ENCODE results near the gene PNMT. TPM values are rescaled to one million over a fixed set of nuclear protein-coding genes. Genes with fewer than 3 reads are reported as not detected.

The PNMT gene
- total RNA-seq, 1 experiment from 2014 or later = not detected

DNA sequence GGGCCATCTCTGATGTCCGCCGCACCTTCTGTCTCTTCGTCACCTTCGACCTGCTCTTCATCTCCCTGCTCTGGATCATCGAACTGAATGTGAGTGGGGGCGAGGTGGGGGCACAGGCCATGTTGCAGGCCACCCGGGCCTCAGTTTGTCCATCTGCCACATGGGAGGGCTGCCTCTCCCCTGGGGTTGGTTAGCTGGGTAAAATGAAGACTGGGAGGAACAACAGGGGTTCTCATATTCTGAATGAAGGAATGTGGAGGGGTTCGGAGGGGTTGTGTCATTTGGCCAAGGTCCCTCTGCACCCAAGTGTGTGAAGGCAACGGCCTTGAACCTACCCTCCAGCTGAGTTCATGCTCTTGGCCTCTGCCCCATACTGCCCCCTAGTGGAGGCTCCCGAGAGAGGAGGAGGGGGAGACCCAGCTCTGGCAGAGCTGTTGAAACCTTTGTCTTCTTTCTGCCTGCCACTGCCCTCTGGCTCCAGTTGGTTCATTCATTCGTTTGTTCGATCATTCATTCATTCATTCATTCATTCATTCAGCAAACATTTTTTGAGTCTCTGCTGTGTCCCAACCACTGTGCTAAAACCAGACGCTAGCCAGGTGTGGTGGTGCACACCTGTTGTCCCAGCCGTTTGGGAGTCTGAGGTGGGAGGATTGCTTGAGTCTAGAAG, 14.5 kb upstream of the PNMT start:
- DNase-seq (ENCODE audit: low read depth) = peak; percentile 40

DNA sequence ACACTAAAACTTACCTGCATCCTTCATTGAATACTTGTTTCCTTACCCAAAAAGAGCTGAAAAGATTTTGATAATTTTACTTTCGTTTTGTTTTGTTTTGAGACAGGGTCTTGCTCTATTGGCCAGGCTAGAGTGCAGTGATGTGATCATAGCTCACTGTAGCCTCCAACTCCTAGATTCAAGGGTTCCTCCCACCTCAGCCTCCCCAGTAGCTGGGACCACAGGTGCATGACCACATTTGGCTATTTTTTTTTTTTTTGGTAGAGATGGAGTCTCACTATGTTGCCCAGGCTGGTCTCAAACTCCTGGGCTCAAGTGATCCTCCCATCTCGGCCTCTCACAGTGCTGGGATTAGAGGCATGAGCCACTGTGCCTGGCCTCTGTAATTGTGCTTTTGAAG, 13.1 kb upstream of the PNMT start:
- DNase-seq (ENCODE audit: low read depth) = no peak

DNA sequence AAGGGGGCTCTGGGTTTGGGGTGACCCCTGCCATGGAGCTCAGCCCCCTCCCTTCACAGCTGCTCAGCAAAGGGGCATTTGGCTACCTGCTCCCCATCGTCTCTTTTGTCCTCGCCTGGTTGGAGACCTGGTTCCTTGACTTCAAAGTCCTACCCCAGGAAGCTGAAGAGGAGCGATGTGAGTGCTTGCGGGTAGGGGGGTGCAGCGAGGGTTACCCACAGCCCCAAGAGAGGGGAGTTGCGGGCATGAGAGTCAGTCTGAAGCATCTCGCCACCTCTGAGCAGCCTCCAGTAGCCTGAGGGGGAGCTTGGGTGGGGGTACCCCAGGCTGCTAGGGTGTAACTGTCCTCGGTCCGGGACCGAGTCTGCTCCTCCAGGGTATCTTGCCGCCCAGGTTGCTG, 9.9 kb upstream of the PNMT start:
- no peak for DNase-seq (ENCODE audit: low read depth)

DNA sequence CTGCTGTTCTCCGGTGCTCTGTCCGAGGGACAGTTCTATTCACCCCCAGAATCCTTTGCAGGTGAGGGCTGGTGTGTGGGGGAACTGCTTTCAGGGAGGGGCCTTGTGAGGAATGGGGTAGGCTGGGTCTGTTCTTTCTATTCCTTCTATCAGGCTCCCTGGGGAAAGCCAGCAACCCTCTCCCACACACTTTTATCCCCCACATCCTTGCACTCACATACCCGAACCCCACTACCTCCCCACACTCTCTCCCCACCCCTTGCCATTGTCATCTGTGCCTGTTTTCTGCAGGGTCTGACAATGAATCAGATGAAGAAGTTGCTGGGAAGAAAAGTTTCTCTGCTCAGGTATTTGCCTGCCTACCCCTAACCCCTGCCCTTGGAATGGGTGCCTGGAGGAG, 9.5 kb upstream of the PNMT start:
- no peak for DNase-seq (ENCODE audit: low read depth)

DNA sequence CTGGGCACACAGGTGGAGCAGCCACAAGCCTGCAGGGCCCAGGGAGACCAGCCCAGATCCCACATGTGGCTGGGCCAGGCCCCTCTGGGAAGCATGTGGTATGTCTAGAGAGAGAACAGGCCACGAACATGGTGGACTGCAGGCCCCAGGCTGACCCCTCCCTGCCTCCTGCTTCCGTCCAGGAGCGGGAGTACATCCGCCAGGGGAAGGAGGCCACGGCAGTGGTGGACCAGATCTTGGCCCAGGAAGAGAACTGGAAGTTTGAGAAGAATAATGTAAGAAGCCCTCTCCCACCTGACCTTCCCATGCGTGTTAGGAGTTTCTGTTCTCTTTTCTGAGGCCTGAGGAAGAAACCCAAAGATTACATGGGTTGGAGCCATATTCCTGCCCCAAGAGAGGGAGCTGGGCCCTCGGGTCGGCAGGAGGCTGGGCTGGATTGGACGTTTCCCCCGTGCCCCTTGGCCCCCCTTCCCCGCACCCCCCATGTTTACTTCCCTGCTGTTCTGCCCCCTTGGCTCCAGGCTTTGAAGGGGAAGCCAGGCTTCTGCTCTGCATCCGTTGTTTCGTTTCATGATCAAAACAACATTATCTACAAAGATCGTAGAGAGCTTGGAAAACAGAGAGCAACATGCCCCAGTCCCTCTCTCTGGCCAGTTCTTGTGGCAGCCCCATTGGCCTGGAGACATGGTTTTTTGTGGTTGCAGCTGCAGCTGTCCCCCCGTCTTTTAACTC, 8.8 kb upstream of the PNMT start:
- DNase-seq (ENCODE audit: low read depth) = no peak

DNA sequence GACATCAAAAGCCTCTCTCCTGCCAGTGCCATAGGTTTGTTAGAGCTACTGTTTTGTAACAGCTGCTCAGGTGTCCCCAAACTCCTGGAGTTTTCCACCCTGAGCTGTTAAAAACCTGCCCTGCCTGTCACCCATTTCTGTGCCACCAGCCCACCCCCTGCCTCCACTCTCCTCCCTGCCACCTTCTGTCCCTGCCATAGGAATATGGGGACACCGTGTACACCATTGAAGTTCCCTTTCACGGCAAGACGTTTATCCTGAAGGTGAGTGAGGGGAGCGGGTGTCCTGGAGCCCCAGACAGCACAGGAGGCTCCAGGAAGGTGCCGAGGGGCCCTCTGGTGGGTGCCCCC, 8.3 kb upstream of the PNMT start:
- DNase-seq (ENCODE audit: low read depth) = no peak

DNA sequence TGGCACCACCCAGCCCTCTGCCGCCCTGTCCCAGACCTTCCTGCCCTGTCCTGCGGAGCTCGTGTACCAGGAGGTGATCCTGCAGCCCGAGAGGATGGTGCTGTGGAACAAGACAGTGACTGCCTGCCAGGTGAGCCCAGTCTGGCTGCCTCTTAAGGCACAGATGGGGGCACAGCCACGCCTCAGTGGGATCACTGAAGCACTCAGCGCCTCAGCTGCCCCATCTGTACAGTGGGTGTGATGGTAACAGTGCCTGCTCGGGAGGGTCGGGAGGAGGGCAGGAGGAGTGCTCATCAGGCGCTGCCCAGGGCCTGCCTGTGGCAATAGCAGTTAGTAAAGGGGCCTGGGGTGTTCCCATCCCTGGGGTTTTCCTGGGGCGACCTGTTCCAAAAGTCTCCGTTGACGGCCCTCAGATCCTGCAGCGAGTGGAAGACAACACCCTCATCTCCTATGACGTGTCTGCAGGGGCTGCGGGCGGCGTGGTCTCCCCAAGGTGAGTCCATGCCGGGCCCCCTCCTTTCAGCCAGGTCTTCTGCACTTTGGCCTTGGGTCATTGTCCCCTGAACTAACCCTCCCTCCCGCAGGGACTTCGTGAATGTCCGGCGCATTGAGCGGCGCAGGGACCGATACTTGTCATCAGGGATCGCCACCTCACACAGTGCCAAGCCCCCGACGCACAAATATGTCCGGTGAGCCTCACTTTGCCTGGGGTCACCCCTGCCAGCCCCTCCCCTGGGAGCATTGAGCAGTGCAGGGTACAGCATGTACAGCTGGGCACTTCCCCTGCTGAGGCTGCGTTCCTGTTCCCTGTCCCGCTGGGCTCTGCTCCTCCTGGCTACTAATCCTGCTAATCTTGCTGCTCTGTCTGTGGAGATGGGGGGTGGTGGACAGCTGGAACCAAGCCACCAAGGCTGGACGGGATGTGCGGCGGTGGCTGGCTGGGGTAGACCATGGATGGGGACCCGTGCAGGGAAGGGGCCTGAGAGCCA, 7.6 kb upstream of the PNMT start:
- no peak for DNase-seq (ENCODE audit: low read depth)

DNA sequence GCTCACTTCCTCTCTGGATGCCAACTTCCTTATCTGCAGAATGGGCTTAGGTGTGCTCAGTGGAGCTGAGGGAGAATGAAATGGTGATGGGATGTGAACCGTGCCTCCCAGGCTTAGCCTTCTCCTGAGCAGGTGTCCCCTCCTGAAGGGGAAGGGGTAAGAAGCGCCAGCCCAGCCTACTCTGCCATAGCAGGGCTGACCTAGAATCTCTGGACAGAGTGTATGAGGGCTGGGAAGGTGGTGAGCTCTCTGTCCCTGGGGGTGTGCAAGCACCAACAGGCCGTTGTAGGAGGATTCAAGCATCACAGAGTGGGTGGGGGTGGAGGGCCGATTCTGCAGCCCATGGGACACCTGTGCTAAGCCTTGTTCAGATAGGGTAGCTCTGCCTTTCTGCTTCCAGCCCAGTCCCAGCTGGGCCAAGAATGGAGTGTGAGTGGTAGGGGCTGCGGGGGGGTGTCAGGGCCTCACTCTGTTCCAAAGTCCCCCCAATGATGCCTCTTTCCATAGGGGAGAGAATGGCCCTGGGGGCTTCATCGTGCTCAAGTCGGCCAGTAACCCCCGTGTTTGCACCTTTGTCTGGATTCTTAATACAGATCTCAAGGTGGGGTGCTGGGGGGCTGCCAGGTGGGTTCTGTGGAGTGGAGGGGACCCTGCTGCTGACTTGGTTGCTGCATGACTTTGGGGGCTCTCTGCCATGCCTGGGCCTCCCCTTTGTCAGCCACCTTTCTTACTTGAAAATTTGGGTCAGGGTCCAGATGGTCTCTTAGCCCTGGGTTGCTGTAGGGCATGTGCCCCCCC, 6.3 kb upstream of the PNMT start:
- DNase-seq (ENCODE audit: low read depth) = no peak

DNA sequence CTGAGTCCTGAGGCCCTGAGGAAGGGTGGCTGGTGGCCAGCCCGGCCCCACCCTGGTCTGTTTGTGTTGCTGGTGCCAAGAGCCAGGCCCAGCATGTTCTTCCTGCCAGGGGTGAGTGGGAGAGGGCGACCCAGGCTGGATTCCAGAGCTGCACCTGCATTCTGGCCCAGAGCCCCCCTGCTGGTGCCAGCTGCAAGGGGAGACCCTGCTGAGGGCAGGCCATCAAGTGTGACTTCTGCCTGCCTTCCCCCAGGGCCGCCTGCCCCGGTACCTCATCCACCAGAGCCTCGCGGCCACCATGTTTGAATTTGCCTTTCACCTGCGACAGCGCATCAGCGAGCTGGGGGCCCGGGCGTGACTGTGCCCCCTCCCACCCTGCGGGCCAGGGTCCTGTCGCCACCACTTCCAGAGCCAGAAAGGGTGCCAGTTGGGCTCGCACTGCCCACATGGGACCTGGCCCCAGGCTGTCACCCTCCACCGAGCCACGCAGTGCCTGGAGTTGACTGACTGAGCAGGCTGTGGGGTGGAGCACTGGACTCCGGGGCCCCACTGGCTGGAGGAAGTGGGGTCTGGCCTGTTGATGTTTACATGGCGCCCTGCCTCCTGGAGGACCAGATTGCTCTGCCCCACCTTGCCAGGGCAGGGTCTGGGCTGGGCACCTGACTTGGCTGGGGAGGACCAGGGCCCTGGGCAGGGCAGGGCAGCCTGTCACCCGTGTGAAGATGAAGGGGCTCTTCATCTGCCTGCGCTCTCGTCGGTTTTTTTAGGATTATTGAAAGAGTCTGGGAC, 5.5 kb upstream of the PNMT start:
- DNase-seq (ENCODE audit: low read depth) = no peak

DNA sequence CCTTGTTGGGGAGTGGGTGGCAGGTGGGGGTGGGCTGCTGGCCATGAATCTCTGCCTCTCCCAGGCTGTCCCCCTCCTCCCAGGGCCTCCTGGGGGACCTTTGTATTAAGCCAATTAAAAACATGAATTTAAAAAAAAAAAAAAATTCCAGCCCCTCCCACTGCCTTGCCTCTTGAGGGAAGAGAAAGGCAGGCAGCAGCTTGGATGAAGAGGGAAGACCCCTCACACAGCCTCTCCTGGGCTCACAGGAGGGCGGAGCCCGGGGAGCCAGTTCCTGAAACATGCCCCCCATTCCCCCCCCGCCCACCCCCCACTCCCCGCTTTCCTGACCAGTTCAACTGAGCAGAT, 4.9 kb upstream of the PNMT start:
- no peak for DNase-seq (ENCODE audit: low read depth)

DNA sequence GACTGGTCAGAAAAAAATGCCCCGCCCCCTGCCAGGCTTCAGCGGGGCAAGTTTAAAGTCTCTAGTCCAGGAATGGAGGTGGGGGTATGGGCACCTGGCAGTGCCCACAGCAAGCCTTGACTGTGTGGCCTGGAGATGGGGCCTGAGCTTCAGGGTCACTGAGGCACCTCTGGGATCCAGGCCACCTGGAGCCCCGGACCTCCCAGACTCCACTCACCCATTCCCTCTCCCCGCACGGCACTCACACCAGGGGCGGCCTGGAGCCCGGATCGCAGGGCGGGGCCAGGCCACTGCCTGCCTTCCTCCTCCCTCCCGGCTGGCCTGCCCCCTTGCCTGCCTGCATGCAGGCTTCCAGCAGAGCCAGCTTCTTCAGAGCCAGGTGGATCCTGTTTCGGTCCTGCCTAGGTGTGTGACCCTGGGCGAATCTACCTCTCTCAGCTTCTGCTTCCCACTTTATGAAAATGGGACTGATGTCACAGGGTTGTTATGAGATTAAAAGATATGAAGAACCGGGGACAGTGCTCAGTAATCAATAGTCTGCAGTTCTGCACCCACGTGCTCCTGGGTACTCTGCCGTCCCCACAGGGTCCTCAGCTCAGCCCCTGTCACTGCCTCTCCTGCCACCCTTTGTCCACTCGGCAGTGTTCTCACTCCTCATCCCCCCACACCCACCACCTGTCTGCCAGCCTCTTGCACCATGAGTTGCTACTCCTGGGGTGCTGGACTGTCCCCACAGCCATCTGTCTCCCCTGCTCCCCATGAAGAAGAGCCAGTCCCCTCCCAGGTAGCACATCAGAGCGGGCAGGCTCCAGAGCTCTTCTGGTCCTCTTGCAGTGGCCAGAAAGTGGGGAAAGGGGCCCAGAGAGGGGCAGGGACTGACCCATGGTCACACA, 4.3 kb upstream of the PNMT start:
- DNase-seq (ENCODE audit: low read depth) = peak; percentile 62

DNA sequence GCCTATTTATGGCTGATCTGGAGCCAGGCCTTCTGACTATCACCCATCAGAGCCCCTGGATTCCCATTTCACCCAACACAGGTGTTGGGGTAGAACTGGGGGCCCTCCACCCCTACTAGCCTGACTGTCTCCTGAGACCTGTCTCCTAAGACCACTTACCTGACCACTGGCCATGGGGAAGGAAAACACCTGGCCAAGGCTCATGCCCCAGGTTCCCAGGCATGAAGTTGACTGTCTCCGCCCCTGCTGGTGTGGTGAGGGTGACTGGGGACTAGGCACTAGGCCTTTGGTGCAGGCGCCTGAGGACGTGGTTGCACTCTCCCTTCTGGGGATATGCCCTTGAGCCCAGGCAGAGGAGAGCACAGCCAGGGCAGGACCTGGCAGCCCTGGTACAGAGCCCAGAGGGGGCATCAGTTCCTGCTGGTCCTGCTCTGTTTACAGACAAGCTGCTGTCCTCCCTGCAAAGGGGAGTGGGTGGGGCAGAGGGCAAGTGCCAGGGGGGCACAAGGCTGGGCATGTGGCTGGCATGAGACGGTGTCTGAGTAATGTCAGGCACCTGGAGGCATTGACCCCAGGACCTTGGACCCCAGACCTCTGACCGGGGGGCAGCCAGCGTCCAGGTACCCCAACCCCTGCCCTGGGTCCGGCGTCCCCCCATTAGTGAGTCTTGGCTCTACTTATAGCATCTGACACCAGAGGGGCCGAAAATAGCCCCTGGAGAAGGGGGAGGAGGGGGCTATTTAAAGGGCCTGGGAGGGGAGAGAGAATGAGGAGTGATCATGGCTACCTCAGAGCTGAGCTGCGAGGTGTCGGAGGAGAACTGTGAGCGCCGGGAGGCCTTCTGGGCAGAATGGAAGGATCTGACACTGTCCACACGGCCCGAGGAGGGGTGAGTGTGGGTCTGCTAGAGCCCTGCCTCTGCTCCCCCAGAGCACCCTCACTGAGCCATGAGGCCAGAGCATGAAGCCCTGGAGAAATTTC, 3.4 kb upstream of the PNMT start, which contains the start of gene TCAP:
Gene TCAP (plus strand): TSS at position 769 of the 981 bp plus-strand sequence. CDS start 11 bp downstream, at position 780.
- DNase-seq (ENCODE audit: low read depth) = no peak

DNA sequence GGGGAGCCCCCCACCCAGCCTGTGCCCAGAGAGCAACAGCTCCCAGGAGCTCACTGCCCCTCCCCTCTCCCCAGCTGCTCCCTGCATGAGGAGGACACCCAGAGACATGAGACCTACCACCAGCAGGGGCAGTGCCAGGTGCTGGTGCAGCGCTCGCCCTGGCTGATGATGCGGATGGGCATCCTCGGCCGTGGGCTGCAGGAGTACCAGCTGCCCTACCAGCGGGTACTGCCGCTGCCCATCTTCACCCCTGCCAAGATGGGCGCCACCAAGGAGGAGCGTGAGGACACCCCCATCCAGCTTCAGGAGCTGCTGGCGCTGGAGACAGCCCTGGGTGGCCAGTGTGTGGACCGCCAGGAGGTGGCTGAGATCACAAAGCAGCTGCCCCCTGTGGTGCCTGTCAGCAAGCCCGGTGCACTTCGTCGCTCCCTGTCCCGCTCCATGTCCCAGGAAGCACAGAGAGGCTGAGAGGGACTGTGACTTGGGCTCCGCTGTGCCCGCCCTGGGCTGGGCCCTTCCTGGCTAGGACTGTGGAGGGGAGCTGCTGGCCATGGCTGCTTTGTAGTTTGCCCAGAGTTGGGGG, 2.5 kb upstream of the PNMT start:
- no peak for DNase-seq (ENCODE audit: low read depth)

DNA sequence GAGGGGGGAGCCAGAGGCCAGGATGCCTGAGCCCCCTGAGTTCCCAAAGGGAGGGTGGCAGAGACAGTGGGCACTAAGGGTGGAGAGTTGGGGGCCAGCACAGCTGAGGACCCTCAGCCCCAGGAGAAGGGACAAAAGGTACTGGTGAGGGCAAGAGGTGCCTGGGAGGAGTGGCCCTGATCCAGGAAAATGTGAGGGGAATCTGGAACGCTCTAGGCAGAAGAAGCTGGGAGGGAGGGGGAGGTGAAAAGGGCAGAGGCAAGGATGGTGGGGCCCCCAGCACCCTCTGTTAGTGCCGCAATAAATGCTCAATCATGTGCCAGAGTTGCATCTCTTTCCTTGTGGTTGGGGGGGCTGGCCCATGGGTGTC, 2.0 kb upstream of the PNMT start:
- DNase-seq (ENCODE audit: low read depth) = no peak

DNA sequence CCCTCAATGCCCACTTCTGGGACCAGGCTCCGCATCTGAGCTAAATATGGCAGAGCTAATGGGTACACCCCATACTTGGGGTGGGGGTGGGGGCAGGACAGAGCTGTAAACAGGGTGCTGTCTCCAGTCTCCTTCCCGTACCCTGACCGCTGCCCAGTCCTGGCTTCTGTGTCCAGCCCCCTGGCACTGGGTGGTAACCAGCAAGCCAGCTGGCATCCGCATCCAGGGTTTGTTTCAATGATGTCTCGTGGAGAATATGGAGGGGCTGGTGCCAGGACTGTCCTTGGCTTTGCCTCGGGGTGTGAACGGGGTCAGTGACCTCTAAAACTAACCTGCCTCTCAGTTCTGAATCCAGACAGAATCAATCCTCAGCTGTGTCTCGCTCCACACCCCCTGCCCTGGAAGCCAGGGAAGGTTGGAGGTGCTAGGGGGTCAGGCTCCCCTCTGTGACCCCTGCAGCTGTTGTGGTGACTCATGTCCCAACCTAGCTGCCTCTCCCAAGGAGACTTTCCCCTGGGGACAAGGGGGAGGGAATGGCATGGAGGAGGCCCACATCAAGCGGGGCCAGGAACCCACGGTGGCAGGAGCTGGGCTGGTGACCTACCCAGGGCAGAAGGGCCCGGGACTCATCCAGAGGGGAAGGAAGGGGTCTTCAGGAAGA, 1.5 kb upstream of the PNMT start:
- no peak for DNase-seq (ENCODE audit: low read depth)

DNA sequence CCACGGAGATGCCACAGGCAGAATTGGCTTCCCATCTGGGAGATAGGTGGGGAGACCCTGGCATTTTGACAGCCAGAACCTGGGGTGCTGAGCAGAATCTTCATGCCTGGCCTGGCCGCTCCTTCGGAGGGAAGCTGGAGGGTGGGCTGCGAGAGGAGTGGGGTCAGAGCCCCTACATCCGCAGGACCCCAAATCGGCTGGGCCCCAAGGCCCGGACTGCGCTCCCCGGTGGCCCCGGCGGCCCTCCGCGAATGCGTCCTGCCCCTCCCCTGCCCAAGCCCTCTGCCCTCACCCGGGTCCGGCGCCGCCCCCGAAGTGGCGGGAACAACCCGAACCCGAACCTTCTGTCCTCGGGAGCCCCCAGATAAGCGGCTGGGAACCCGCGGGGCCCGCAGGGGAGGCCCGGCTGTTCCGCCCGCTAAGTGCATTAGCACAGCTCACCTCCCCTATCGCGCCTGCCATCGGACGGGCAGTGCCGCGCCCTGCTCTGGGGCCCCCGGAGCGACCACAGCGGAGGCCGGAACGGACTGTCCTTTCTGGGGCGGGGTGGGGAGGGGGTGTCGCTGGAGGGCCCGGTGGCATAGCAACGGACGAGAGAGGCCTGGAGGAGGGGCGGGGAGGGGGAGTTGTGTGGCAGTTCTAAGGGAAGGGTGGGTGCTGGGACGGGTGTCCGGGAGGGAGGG, 850 bp upstream of the PNMT start:
- no peak for DNase-seq (ENCODE audit: low read depth)

All from Daoy (cell line).